SK-N-SH (cell line): ENCODE data around the gene CFAP20DC.

ENCODE experiments used
- EZH2phosphoT487 ChIP-seq: fragments of 200-600 bp; sonication (generic); IDR thresholded peaks from 2 replicates; pipeline ENCODE4 v1.6.1; 2017; ENCODE audit warnings: low read depth, mixed run types, mild to moderate bottlenecking, antibody characterized with exemption, moderate library complexity, borderline replicate concordance
- GABPA ChIP-seq: IDR thresholded peaks from 2 replicates; pipeline ENCODE4 v1.4.0; 2012; ENCODE audit warnings: low read depth, mild to moderate bottlenecking
- NFIC ChIP-seq: IDR thresholded peaks from 2 replicates; pipeline ENCODE4 v1.4.0; 2012; ENCODE audit warnings: borderline replicate concordance
- REST ChIP-seq: IDR thresholded peaks from 2 replicates; pipeline ENCODE4 v1.6.1; 2012; ENCODE audit warnings: mild to moderate bottlenecking, low read depth, low read length, moderate library complexity
- SIN3A ChIP-seq: IDR thresholded peaks from 2 replicates; pipeline ENCODE4 v1.6.1; 2012; ENCODE audit warnings: low read depth, mild to moderate bottlenecking, low read length, moderate library complexity, borderline replicate concordance
- SMC3 ChIP-seq: IDR thresholded peaks from 2 replicates; pipeline ENCODE4 v1.6.1; 2012; ENCODE audit warnings: low read depth, low read length, improper control_type of control experiment
- TF ChIP-seq, protein P1 (sequence below): fragments of 200-600 bp; sonication (generic); IDR thresholded peaks from 2 replicates; pipeline ENCODE4 v1.6.1; 2017; ENCODE audit warnings: antibody characterized with exemption, mild to moderate bottlenecking, moderate library complexity

- no peak for TF ChIP-seq SIN3A
- no peak for TF ChIP-seq GABPA
- no peak for TF ChIP-seq EZH2phosphoT487
- no peak for TF ChIP-seq REST
- TF ChIP-seq NFIC, result no peak
- TF ChIP-seq, protein P1, sequence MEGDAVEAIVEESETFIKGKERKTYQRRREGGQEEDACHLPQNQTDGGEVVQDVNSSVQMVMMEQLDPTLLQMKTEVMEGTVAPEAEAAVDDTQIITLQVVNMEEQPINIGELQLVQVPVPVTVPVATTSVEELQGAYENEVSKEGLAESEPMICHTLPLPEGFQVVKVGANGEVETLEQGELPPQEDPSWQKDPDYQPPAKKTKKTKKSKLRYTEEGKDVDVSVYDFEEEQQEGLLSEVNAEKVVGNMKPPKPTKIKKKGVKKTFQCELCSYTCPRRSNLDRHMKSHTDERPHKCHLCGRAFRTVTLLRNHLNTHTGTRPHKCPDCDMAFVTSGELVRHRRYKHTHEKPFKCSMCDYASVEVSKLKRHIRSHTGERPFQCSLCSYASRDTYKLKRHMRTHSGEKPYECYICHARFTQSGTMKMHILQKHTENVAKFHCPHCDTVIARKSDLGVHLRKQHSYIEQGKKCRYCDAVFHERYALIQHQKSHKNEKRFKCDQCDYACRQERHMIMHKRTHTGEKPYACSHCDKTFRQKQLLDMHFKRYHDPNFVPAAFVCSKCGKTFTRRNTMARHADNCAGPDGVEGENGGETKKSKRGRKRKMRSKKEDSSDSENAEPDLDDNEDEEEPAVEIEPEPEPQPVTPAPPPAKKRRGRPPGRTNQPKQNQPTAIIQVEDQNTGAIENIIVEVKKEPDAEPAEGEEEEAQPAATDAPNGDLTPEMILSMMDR, result no peak
- TF ChIP-seq SMC3, result no peak
Measured at GRCh38 chr3:58864480-58864879, 185.3 kb downstream of the CFAP20DC start.
